Activated CD4-positive, alpha-beta T cell treated with anti-CD3 and anti-CD28 coated beads, Interleukin-2, amount 50 U/mL, for 4 hours (primary cell): ENCODE data around the gene MAP2K1.

Experiments used
- DNase-seq, 2 experiments: peaks; one replicate each; pipeline ENCODE4 v3.0.0-alpha.2; 2020

MAP2K1 gene

GRCh38 chr15:66508293-66508883, 121.7 kb downstream of the MAP2K1 start:
- DNase-seq, result no peak

- no peak for DNase-seq
Measured at GRCh38 chr15:66514586-66514985, 127.9 kb downstream of the MAP2K1 start.

GRCh38 chr15:66515901-66516322, 129.2 kb downstream of the MAP2K1 start:
- DNase-seq, result no peak

- DNase-seq, result no peak
Measured at GRCh38 chr15:66523926-66524325, 137.2 kb downstream of the MAP2K1 start.

- DNase-seq, result no peak
Measured at GRCh38 chr15:66524838-66525237, 138.1 kb downstream of the MAP2K1 start.

GRCh38 chr15:66535056-66535455, 148.3 kb downstream of the MAP2K1 start:
- no peak for DNase-seq
